Pancreas (tissue), 10 donors: ENCODE data around the gene CLEC17A. TPM values are rescaled to one million over a fixed set of nuclear protein-coding genes. Genes with fewer than 3 reads are reported as not detected.

ENCODE experiments used
- ATAC-seq, 4 donors: fragments of 200-7000 bp; cut with Tn5 transposase; one replicate each; pipeline versions ENCODE4 v1.8.0 to v1.9.1; 2020; ENCODE audit warnings: mild to moderate bottlenecking in 4 of 4, moderate library complexity in 4 of 4
- DNase-seq, 6 donors: peaks; one replicate each; pipeline ENCODE4 v3.0.0-alpha.2; 2020
- FAIRE-seq: peaks from 2 replicates; lab custom pipeline; 2012; peaks lifted over from hg19 to GRCh38; lab: Jason Lieb, UNC
- H3K27ac ChIP-seq, 4 donors: fragments of 200-600 bp; sonication (generic); 1 replicate in 3 of 4; 2 replicates in 1 of 4; pipeline versions ENCODE4 v1.5.0 to v1.8.0; 2020
- H3K27me3 ChIP-seq, 4 donors: fragments of 200-600 bp; one replicate each; pipeline ENCODE4 v1.8.0; 2021
- H3K36me3 ChIP-seq, 3 donors: fragments of 200-600 bp; sonication (generic) in 1 of 3; one replicate each; pipeline versions ENCODE4 v1.5.0 to v1.8.0; 2020 to 2021
- H3K4me1 ChIP-seq, 3 donors: fragments of 200-600 bp; one replicate each; pipeline ENCODE4 v1.8.0; 2021
- H3K4me3 ChIP-seq, 4 donors: fragments of 200-600 bp; sonication (generic) in 2 of 4; one replicate each; pipeline versions ENCODE4 v1.5.0 to v1.8.0; 2020 to 2021
- H3K9me3 ChIP-seq, 4 donors: fragments of 200-600 bp; one replicate each; pipeline ENCODE4 v1.8.0; 2021
- CTCF ChIP-seq, 4 donors: fragments of 200-600 bp; sonication (generic) in 3 of 4; IDR thresholded peaks; one replicate each; pipeline versions ENCODE4 v1.5.0 to v1.8.0; 2021; ENCODE audit warnings: antibody characterized with exemption in 4 of 4
- WGBS, 2 donors: extraction: QIAGEN DNeasy Blood & Tissue Kit; methylation state at CpG; one replicate each; pipeline ENCODE4 v1.1.7; 2013; 5-methylcytosine and 5-hydroxymethylcytosine counted together
- intact Hi-C, 3 donors: fragments of 100-400 bp; cut with DNase I; formaldehyde crosslinking; loops; one replicate each; pipeline versions ENCODE4 v1.11.1 to v1.14.2; 2022
- polyA plus RNA-seq, 2 donors: library from polyadenylated mRNA; stranded (reverse); fragments of 200-250 nt; gene quantifications; one replicate each; pipeline ENCODE4 v1.2.3, GENCODE V29; 2013
- total RNA-seq, 6 donors: library from RNA; stranded (reverse); fragmentation: NEBNext Ultra II Directional in 4 of 6; extraction: Animal tissue kit (Norgen Biotek cat#: 25700) in 4 of 6; gene quantifications; one replicate each; pipeline versions ENCODE4 v1.2.1 to v1.2.4, GENCODE V29; 2021 to 2023
- donor health status: healthy with polysubstance abuse.
- donor health status: DM: no; HTN: no; CAD: no; lungs with moderate emphysema.
- donor health status: DM: no; HTN: no; CAD: no.
- donor health status: control.
- donor health status: control.
- donor health status: Bipolar disorder and iron deficiency.
- donor health status: DM: yes; HTN: yes; CAD: no.
- donor health status: DM: no; HTN: no; CAD: no.
- donor health status: DM: no; HTN: no; CAD: no.
- donor health status: DM: yes; HTN: yes; CAD: no.

The CLEC17A gene
- total and polyA plus RNA-seq, 8 donors = 0.09 to 0.15 (median 0.12) TPM; not detected in 4

- peak; percentile 85 to 96 (median 88) for DNase-seq
- Histone ChIP-seq H3K4me1 (peaks cover 6 to 12% (median 7%) of the 10 kb centered on the region in 3 donors), H3K27ac (peak within 1 kb of the TSS; percentile 57 to 75 (median 64)), H3K36me3 (no peaks in the 10 kb centered on the region), H3K27me3 (no peaks in the 10 kb centered on the region), H3K9me3 (no peaks in the 10 kb centered on the region), H3K4me3 (peak within 1 kb of the TSS; percentile 87 to 99 (median 93))
- intact Hi-C loops = loop anchor here in 1 of 3 donors (10.0 kb wide), 1 partner anchor 323 kb away; no protein-coding TSS in a partner anchor
- no peak for FAIRE-seq
- peak; percentile 97 to 99 (median 98) for ATAC-seq
- peak; percentile 28 to 55 (median 52) for TF ChIP-seq CTCF (IDR thresholded peaks at IDR 0.05)
- WGBS, 2 donors = 1 to 2% methylated on average over 37 to 40 of the region's 40 CpGs
These were observed 11.0 kb upstream of the CLEC17A start, which contains the start of gene NDUFB7 for GRCh38 chr19:14571695-14572490. TSS of gene NDUFB7 (minus strand) at chr19:14572066. CDS start at chr19:14572000, 66 bp downstream.

GRCh38 chr19:14575428-14575980 lies 7.4 kb upstream of the CLEC17A start:
- Histone ChIP-seq H3K4me3 (no peak overlapping the region), H3K36me3 (no peaks in the 10 kb centered on the region), H3K9me3 (no peaks in the 10 kb centered on the region), H3K27me3 (no peaks in the 10 kb centered on the region), H3K4me1 (peaks cover 6 to 9% (median 7%) of the 10 kb centered on the region in 3 donors), H3K27ac (no peak overlapping the region)
- 76 to 84% methylated on average over 6 of the region's 6 CpGs for WGBS, 2 donors
- ATAC-seq = no peak
- no peak for TF ChIP-seq CTCF (IDR thresholded peaks at IDR 0.05)
- FAIRE-seq = no peak
- intact Hi-C loops = loop anchor here in 1 of 3 donors (10.0 kb wide), 1 partner anchor 319 kb away; no protein-coding TSS in a partner anchor
- DNase-seq = no peak

GRCh38 chr19:14576363-14576762 lies 6.5 kb upstream of the CLEC17A start:
- H3K27me3 ChIP-seq = no peaks in the 10 kb centered on the region
- ATAC-seq = no peak
- FAIRE-seq = no peak
- no peak for DNase-seq
- 70 to 76% methylated on average over 8 of the region's 8 CpGs for WGBS, 2 donors
- TF ChIP-seq CTCF (IDR thresholded peaks at IDR 0.05) = no peak
- no peak overlapping the region for H3K4me3 ChIP-seq
- no peak overlapping the region for H3K27ac ChIP-seq
- H3K9me3 ChIP-seq = no peaks in the 10 kb centered on the region
- H3K4me1 ChIP-seq = peaks cover 3 to 4% (median 4%) of the 10 kb centered on the region in 3 donors
- intact Hi-C loops = loop anchor here in 1 of 3 donors (10.0 kb wide), 1 partner anchor 318 kb away; no protein-coding TSS in a partner anchor
- no peaks in the 10 kb centered on the region for H3K36me3 ChIP-seq

- H3K4me3 ChIP-seq = no peak overlapping the region
- ATAC-seq (no peak), DNase-seq (peak in 1 of 6 donors; percentile 1), FAIRE-seq (no peak)
- no peaks in the 10 kb centered on the region for H3K36me3 ChIP-seq
- H3K9me3 ChIP-seq = no peaks in the 10 kb centered on the region
- WGBS, 2 donors = 65 to 80% methylated on average over 5 of the region's 5 CpGs
- no peak for TF ChIP-seq CTCF (IDR thresholded peaks at IDR 0.05)
- no peak overlapping the region for H3K27ac ChIP-seq
- intact Hi-C loops = loop anchor here in 1 of 3 donors (10.0 kb wide), 1 partner anchor 318 kb away; no protein-coding TSS in a partner anchor
- no peaks in the 10 kb centered on the region for H3K27me3 ChIP-seq
- peaks cover under 1 to 2% (median 1%) of the 10 kb centered on the region in 3 donors for H3K4me1 ChIP-seq
These were observed 5.6 kb upstream of the CLEC17A start for GRCh38 chr19:14577264-14577663.
